CMK (cell line): Measurements from ENCODE around the gene HTRA2.

ENCODE experiments used
- DNase-seq: peaks from one replicate; pipeline ENCODE4 v3.0.0-alpha.2; 2010; ENCODE audit warnings: low read depth

HTRA2 gene

DNA sequence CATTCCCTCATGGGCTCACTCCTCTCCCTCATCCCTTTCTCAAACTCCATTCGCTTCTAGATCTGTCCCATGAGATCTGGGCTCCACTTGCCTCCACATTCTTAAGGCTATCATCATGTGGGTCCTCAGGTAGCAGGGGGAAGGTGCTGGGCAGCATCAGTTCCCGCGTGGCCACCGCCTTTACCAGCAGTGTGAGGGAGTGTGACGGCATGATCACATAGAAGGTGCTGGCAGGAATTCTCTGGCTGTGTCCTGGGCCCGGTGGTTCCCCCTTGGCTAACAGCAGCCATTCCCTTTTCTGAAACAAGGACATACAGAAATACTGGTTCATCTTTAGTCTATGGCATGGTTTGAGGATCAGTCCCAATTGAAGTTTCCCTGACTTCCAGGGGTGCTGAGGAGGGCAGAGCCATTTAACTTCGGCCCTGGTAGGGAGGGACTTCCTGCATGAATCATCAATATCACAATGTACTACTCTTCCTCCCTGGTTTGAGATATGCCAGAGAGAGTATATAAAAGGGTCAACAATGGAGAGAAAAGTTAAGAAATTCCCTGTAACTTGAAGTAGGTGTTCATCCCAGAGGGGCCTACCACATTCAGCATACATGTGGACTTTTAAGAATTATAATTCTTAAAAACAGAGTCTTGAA is 32.5 kb downstream of the HTRA2 start:
- no peak for DNase-seq

DNA sequence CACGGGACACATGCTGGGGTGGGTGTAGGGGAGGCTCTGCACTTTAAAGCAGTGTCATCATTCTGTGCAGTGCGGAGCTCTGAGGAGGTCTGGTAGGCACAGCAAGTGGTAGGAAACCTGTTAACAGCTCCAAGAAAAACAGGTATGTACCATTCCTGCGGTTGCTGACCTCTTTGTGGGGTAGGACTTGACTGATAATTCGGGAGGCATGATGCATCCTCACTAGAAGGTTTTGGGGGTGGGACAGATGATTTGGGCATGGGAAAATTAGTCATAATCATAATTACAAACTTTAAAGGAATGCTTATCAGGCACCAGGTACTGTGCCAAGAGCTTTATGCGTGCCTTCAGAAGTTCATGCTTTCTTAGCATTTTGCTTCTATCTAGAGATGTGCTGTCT is 34.5 kb downstream of the HTRA2 start:
- no peak for DNase-seq

DNA sequence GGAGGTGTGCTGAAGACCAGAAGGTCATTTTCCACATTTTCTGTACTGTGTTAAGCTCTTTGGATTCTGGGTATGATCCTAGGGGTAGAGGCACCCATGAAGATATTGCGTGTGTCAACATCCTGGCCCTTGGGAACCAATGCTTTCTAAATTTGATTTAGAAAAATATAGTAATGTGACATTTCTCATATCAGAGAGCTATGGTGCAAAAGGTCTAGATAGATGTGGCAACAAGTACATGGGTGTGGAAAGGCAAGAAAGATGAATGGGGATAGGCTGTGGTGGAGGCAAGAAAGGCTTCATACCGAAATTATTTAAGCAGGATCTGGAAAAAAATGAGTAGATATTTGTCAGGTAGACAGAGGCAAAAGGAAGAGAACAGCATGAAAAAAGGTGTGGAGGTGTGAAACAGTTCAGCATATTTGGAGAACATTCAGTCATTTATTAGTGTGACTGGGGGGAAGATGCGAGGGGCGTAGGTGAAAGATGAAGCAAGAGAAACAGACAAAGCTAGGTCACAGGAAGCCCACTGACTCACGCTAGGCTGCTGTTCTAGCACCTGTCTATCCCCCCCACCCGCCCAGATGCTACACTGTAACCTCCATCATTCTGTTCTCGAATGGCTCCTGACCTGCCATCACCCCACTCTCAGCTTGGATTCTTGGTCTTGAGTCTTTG is 36.5 kb downstream of the HTRA2 start:
- no peak for DNase-seq

DNA sequence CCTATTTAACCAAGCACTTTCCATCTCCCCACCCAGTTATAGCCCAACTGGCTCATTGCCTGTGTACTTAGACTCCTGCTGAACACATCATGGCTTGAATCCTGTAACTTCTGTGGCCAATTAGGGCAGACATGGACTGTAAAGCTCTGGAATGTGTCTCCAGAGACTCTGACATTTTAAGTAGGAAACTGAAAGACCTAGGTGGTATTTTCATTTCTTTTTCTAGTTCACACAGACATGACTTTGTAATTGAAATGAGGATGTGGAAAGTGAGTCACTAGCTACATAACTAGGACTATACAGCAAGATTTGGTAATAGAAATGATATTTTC is 37.0 kb downstream of the HTRA2 start:
- no peak for DNase-seq

DNA sequence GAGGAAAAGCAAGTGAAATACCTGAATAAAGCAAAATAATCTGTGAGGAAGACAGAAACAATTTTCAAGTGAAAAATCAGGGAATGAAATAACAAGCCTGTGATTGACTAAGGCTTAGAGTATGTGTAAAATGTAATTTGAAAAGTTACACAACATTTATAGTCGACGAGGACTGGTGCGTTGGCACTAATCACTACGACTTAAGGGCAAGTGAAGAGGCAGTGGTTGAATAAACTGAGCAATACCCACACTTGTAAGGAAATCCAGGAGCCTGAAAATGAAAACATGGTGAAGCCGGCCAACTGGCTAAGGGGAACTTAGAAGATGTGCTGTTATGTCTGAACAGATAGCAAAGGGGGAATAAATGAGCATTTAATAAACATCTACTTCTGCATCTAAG is 38.1 kb downstream of the HTRA2 start:
- no peak for DNase-seq

DNA sequence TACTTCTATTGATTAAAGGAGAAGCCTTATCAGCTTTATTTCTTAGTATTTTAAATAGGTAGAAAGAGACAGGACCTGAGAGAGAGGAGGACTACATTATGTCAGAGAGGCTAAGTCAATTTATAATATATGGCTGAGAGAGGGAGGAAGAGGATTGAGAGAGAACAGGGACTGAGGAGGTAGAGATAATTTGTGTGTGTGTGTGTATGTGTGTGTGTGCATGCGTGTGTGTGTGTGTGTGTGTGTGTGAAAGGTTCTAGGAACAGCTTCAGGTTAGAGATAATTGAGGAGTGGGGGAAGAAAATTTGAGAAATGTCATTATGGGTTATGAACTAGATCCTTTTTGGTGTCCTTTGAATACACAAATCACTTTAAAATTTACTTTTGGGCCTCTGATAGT is 40.0 kb downstream of the HTRA2 start:
- no peak for DNase-seq

DNA sequence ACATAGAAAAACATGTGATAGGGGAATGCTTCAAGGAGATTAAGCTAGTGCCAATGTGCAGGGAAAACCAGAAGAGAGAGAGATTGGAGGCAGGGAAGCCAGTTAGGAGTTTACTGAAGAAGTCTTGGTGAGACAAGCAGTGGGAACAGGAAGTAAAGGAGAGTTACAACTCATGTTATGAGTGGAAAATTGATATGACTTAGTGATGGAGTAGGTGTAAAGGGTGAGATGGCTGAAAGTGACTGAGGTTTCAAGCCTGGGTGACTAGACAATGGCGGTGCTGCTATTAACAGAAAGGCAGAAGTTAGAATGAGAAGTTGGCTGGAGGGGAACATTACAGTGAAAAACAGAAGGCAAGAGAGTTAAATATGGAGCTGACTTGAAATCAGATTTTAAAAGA is 41.3 kb downstream of the HTRA2 start:
- DNase-seq: no peak

DNA sequence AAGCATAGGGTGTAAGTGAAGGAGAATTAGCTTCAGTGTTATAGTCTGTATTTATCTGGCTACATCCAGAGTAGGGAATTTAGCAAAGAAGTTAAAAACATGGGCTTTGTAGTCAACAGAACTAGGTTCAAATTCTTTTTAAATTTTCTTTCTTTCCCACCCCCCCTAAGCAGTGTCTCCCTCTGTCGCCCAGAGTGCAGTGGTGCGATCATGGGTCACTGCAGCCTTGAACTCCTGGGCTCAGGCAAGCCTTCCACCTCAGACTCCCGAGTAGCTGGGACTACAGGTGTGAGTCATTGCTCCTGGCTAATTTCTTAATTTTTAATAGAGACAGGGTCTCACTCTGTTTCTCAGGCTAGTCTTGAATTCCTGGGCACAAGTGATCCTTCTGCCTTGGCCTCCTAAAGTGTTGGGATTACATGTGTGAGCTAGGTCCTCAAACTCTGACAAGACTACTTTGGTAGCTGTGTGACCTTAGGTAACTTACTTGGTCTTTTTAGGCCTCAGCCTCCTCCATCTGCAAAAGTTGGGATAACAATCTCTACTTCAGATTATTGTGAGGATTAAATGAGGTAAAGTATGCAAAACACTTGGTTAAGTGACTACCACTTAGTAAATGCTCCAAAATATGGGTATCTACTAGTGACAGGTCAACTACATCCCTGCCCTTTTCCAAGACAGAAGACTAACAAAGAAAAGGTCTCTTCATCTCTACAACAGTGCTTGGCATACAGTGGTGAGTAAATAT is 42.6 kb downstream of the HTRA2 start:
- DNase-seq: no peak

DNA sequence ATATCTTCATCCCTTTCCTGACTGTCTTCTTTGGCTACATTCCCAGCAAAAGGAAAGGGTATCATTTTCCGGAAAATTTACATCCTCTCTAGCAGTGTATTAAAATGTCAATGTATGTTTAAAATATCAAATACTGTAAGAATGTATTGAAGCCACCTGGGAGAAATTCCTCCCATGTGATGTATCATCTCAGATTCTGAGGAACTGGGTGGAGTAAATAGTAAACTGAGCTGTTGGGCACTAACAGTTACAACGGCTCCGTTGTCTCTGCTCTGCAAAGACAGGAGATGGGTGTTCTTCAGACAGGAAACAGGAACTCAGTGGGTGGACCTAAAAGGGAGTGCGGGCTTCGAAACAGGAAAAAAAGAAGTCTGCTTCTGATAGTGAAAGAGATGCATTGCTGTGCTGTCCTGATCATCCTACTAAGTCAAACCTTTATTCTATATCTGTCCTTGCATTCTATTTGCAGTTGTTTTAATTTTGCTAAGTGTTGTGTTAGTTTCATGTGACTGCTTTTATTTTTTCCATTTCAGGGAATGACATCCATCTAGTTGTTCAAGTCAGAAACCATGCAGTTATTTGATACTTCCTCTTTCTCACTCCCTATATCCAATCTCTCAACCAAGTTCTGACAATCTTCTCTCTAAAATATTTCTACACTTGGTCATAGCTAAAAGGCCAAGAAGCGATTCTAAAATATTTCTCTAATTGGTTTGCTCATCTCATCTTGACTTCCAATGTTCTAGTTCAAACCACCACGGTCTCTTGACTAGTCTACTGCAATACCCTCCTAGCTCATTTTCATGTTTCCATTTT is 44.2 kb downstream of the HTRA2 start:
- no peak for DNase-seq

DNA sequence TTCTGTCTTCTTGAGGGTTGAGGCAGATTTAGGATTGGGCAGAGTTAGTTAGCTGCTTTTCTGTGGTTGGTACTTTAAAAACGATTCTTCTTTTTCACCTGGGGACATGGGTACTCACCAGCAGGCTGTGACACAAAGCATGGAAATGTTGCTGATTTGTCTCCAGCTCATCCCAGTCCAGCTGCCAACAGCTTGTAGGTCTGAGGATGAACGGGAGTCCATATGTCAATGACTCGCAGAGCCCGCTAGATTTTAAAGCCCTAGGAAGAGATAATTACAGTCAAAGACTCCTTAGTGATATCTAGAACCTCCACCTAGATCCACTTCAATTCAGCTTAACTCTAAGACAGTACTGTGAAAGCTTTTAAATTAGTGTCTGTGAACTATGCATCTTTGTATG is 45.6 kb downstream of the HTRA2 start:
- no peak for DNase-seq

DNA sequence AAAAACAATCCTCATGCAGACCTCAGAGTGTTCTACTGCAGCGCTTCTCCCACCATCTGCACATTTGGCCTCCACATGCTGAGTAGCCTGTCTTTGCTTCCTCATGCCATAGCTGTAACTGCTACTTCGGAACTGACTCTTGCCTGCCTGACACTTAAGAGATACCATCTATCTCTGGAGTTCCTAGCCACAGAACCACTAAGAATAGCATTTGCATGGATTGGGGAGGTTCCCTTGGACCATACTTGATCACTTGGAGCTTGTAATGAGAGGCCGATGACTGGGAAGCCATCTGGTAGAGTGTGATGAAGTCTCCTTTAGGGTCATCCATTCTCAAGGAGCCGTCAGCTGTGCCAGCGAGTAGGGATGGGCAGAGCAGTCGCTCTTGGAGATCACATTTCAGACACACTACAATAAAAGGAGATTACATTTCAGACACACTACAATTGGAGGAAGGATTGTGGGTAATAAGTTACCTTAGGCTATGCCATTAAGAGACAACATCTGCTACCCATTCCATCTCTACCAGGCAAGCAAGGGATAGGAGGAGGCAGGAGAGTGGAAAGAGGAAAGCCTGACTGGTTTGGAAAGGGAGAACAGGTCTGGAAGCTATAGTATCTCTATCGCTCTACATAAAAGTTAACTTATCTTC is 46.6 kb downstream of the HTRA2 start:
- peak; percentile 84 for DNase-seq

DNA sequence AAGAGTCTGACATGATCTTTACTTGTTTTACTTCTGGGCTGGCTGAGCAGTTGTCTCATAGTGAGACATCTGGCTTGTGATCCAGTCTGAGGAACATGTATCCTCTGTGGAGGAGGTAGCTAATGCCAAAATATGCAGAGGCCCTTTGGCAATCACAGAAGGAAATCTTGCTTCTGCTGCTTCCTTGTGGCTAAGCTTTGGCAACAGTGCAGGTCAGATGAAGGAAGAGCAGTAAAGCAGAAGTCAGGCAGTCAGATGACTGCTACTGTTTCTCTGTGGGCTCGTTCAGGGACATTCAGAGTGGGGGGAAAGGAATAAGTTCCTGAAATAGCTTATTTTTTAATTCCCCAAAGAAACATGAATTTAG is 47.1 kb downstream of the HTRA2 start:
- no peak for DNase-seq

DNA sequence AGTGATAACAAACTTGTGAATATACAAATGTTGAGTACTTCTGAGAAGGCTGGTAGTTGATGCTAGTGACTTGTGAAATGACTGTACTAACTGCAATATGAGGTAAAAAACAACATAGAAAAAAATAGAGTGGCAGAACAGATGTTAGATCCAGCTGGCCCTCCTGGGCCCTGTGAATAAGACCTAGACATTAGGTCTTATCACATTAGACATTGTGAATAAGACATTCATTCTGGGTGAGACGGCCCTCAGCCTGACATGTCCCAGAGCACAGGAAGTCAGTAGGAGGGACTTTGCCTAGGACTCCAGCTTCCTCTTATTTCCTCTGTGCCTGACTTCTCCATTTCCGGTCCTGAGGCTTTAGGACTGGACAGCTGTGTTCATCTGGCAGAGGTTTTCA is 47.7 kb downstream of the HTRA2 start:
- DNase-seq: no peak

DNA sequence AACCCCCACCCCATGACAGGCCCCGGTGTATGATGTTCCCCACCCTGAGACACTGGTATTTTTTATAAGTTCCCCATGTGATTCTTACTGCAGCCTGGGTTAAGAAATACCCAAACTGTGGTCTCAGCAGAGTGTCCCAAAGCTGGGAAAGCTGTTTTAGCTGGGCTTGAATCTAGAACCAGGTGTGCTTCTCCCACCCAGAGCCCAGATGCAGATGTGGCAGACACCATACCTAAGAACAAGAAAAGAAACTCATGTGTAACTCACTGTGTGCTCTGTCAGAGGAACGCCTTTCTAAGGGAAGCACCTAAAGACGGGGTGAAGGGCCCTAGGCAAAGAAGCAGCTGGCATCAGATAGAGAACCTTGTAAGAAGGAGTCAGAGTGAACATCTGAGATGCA is 48.7 kb downstream of the HTRA2 start:
- no peak for DNase-seq

DNA sequence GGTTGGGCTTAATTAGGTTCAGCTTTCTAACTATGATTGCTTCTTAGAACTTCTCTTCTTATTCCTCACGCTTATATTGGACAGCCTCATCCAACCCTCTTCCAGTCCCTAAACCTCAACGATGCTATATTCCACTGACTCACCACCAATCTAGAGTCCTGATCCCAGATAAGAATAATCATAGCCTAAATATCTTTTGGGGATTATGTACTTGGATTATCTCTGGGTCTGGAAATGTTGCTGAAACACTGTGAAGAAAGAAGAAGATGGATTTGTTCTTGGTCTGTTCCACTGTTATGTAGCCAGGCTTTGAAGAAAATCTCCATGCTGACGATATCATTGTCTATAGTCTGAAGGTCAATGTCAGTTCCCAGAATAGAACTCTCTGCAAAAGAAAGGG is 51.7 kb downstream of the HTRA2 start:
- DNase-seq: no peak

DNA sequence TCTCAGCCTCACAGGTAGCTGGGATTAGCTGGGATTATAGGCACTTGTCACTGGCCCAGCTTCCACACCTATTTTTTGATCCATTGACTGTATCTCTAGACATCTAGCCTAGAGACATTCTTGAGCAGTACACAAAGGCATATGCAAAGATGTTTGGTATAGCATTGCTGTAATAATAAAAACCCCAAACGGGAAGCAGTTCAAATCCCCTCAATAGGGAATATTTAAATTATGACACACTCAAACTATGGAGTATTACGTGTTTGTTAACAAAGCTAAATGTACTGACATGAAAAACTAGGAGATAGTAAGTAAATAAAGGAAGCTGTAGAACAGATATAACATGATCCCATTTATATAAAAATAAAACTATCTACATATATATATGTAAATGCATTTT is 52.5 kb downstream of the HTRA2 start:
- DNase-seq: no peak
